DOHH2 (cell line): Measurements from ENCODE around the gene PAMR1.

Experiments used
- H3F3A ChIP-seq: fragments of 200-600 bp; sonication (generic), shearing (Covaris generic); 2 replicates; pipeline ENCODE4 v1.6.0; 2016; ENCODE audit warnings: antibody characterized with exemption, mild to moderate bottlenecking; ENCODE audit not compliant: control insufficient read depth, insufficient read depth
- H3K27ac ChIP-seq: fragments of 200-600 bp; sonication (generic); 2 replicates; pipeline ENCODE4 v1.5.1; 2014; ENCODE audit warnings: low read depth, mild to moderate bottlenecking, low read length, moderate library complexity
- H3K27me3 ChIP-seq: fragments of 200-600 bp; sonication (generic); 2 replicates; pipeline ENCODE4 v1.6.1; 2014; ENCODE audit warnings: mild to moderate bottlenecking, low read length, mixed read lengths; ENCODE audit not compliant: control insufficient read depth
- H3K36me3 ChIP-seq: fragments of 200-600 bp; sonication (generic); 2 replicates; pipeline ENCODE4 v1.6.1; 2014; ENCODE audit warnings: mild to moderate bottlenecking, low read length, moderate library complexity, mixed read lengths; ENCODE audit not compliant: control insufficient read depth
- H3K4me1 ChIP-seq: fragments of 200-600 bp; sonication (generic); 2 replicates; pipeline ENCODE4 v1.6.1; 2014; ENCODE audit warnings: mild to moderate bottlenecking, low read length, mixed read lengths; ENCODE audit not compliant: control insufficient read depth
- H3K4me2 ChIP-seq: fragments of 200-600 bp; sonication (generic); 2 replicates; pipeline ENCODE4 v1.6.0; 2014; ENCODE audit warnings: mild to moderate bottlenecking, low read length, moderate library complexity
- H3K4me3 ChIP-seq: fragments of 200-600 bp; sonication (generic); 2 replicates; pipeline ENCODE4 v1.5.1; 2014; ENCODE audit warnings: mild to moderate bottlenecking, low read length, mixed read lengths
- H3K79me2 ChIP-seq: fragments of 200-600 bp; sonication (generic); 2 replicates; pipeline ENCODE4 v1.6.1; 2014; ENCODE audit warnings: mild to moderate bottlenecking, low read length, mixed read lengths; ENCODE audit not compliant: control insufficient read depth
- H3K9me2 ChIP-seq: fragments of 200-600 bp; sonication (generic); replicated peaks from 2 replicates; pipeline ENCODE4 v1.6.1; 2014; ENCODE audit warnings: mild to moderate bottlenecking, low read length, mixed read lengths; ENCODE audit not compliant: control insufficient read depth
- H3K9me3 ChIP-seq: fragments of 200-600 bp; sonication (generic); 2 replicates; pipeline ENCODE4 v1.6.1; 2014; ENCODE audit warnings: antibody characterized with exemption, low read length, mixed read lengths; ENCODE audit not compliant: control insufficient read depth, insufficient read depth
- H4K20me1 ChIP-seq: fragments of 200-600 bp; sonication (generic); 2 replicates; pipeline ENCODE4 v1.6.0; 2014; ENCODE audit warnings: low read depth, mild to moderate bottlenecking, antibody characterized with exemption, low read length, moderate library complexity; ENCODE audit not compliant: control insufficient read depth, insufficient read depth
- CTCF ChIP-seq: fragments of 200-600 bp; sonication (generic); IDR thresholded peaks from one replicate; pipeline ENCODE4 v1.5.1; 2014; ENCODE audit warnings: antibody characterized with exemption, mild to moderate bottlenecking, low read depth, low read length; ENCODE audit not compliant: poor library complexity, severe bottlenecking
- EZH2phosphoT487 ChIP-seq: fragments of 200-600 bp; sonication (generic); IDR thresholded peaks from 2 replicates; pipeline ENCODE4 v1.6.1; 2017; ENCODE audit warnings: borderline replicate concordance, mild to moderate bottlenecking, antibody characterized with exemption, low read length, moderate library complexity, mixed read lengths

PAMR1 gene

GRCh38 chr11:35491231-35491871 lies 34.1 kb downstream of the PAMR1 start:
- no peaks in the 10 kb centered on the region for H3K36me3 ChIP-seq
- TF ChIP-seq EZH2phosphoT487: no peak
- no peak for TF ChIP-seq CTCF
- H3K4me2 ChIP-seq: no peak overlapping the region
- no peaks in the 10 kb centered on the region for H3K9me3 ChIP-seq
- no peaks in the 10 kb centered on the region for H4K20me1 ChIP-seq
- H3K4me1 ChIP-seq: no peaks in the 10 kb centered on the region
- no peaks in the 10 kb centered on the region for H3K27me3 ChIP-seq
- no peaks in the 10 kb centered on the region for H3K79me2 ChIP-seq
- no peak overlapping the region for H3K27ac ChIP-seq
- no peaks in the 10 kb centered on the region for H3F3A ChIP-seq
- H3K9me2 ChIP-seq: no peaks in the 10 kb centered on the region
- H3K4me3 ChIP-seq: no peak overlapping the region

- no peaks in the 10 kb centered on the region for H3K27me3 ChIP-seq
- H3K9me2 ChIP-seq: no peaks in the 10 kb centered on the region
- H4K20me1 ChIP-seq: no peaks in the 10 kb centered on the region
- H3K79me2 ChIP-seq: no peaks in the 10 kb centered on the region
- H3K27ac ChIP-seq: no peak overlapping the region
- no peak overlapping the region for H3K4me2 ChIP-seq
- no peaks in the 10 kb centered on the region for H3K4me1 ChIP-seq
- no peaks in the 10 kb centered on the region for H3K9me3 ChIP-seq
- TF ChIP-seq CTCF: no peak
- H3K4me3 ChIP-seq: no peak overlapping the region
- no peaks in the 10 kb centered on the region for H3F3A ChIP-seq
- H3K36me3 ChIP-seq: no peaks in the 10 kb centered on the region
These were observed 37.3 kb downstream of the PAMR1 start for GRCh38 chr11:35488117-35488516.

- Histone ChIP-seq H3K4me2 (no peak overlapping the region), H4K20me1 (no peaks in the 10 kb centered on the region), H3K36me3 (no peaks in the 10 kb centered on the region), H3K79me2 (no peaks in the 10 kb centered on the region), H3K4me1 (no peaks in the 10 kb centered on the region), H3K4me3 (no peak overlapping the region), H3K27ac (no peak overlapping the region), H3F3A (no peaks in the 10 kb centered on the region), H3K9me2 (no peaks in the 10 kb centered on the region), H3K9me3 (no peaks in the 10 kb centered on the region), H3K27me3 (no peaks in the 10 kb centered on the region)
- peak; percentile 30 for TF ChIP-seq CTCF
- no peak for TF ChIP-seq EZH2phosphoT487
These were observed 37.8 kb downstream of the PAMR1 start for GRCh38 chr11:35487532-35488078.
